Subcutaneous abdominal adipose tissue (tissue), 5 donors: ENCODE data around the gene FBXO21.
A peak's percentile ranks its signal among the peaks of the same experiment; 100 is the strongest.
"Not testable (repeated sequence)": the region's sequence is repeated elsewhere in the genome, so short reads cannot be mapped to it uniquely, and the experiment has no call there.

Experiments used
- H3K27ac ChIP-seq: one replicate; pipeline ENCODE4 v1.7.0; 2013; ENCODE audit warnings: low read depth, mild to moderate bottlenecking, inconsistent platforms, low read length, moderate library complexity
- H3K27me3 ChIP-seq, 5 donors: one replicate each; pipeline ENCODE4 v1.7.0; 2013; ENCODE audit warnings: low read length in 5 of 5, inconsistent platforms in 1 of 5; ENCODE audit not compliant: control insufficient read depth in 5 of 5, insufficient read depth in 4 of 5
- H3K36me3 ChIP-seq, 5 donors: one replicate each; pipeline ENCODE4 v1.7.0; 2013; ENCODE audit warnings: low read length in 5 of 5; ENCODE audit not compliant: control insufficient read depth in 5 of 5, insufficient read depth in 5 of 5
- H3K4me1 ChIP-seq, 5 donors: one replicate each; pipeline ENCODE4 v1.7.0; 2013; ENCODE audit warnings: low read length in 5 of 5, mild to moderate bottlenecking in 3 of 5, moderate library complexity in 1 of 5; ENCODE audit not compliant: control insufficient read depth in 5 of 5, insufficient read depth in 5 of 5
- H3K4me3 ChIP-seq, 5 donors: one replicate each; pipeline ENCODE4 v1.7.0; 2013; ENCODE audit warnings: low read length in 5 of 5, low read depth in 1 of 5
- H3K9ac ChIP-seq, 5 donors: one replicate each; pipeline ENCODE4 v1.7.0; 2013; ENCODE audit warnings: low read length in 5 of 5, mild to moderate bottlenecking in 4 of 5, moderate library complexity in 3 of 5
- H3K9me3 ChIP-seq, 5 donors: one replicate each; pipeline ENCODE4 v1.7.0; 2013; ENCODE audit warnings: low read length in 5 of 5; ENCODE audit not compliant: control insufficient read depth in 5 of 5
- donor health status: healthy.
- donor health status: healthy.
- donor health status: healthy.
- donor health status: healthy.
- donor health status: healthy.

Gene FBXO21

GRCh38 chr12:117101953-117102799, 88.1 kb downstream of the FBXO21 start:
- H3K27ac ChIP-seq, result no peak overlapping the region
- peaks cover 24 to 39% (median 27%) of the 10 kb centered on the region in 5 donors for H3K27me3 ChIP-seq
- peaks cover 0 to 25% (median 17%) of the 10 kb centered on the region in 5 donors for H3K4me1 ChIP-seq
- H3K9ac ChIP-seq, result no peak overlapping the region
- no peaks in the 10 kb centered on the region for H3K36me3 ChIP-seq
- no peaks in the 10 kb centered on the region for H3K9me3 ChIP-seq
- H3K4me3 ChIP-seq, result no peak overlapping the region

GRCh38 chr12:117100851-117101673, 89.2 kb downstream of the FBXO21 start:
- no peak overlapping the region for H3K27ac ChIP-seq
- H3K9me3 ChIP-seq, result no peaks in the 10 kb centered on the region
- H3K4me3 ChIP-seq, result no peak overlapping the region
- H3K4me1 ChIP-seq, result peaks cover 0 to 25% (median 17%) of the 10 kb centered on the region in 5 donors
- peaks cover 27 to 47% (median 37%) of the 10 kb centered on the region in 5 donors for H3K27me3 ChIP-seq
- no peak overlapping the region for H3K9ac ChIP-seq
- H3K36me3 ChIP-seq, result no peaks in the 10 kb centered on the region

GRCh38 chr12:117100251-117100650, 90.0 kb downstream of the FBXO21 start:
- Histone ChIP-seq H3K9me3 (no peaks in the 10 kb centered on the region), H3K4me1 (peaks cover 0 to 25% (median 17%) of the 10 kb centered on the region in 5 donors), H3K36me3 (no peaks in the 10 kb centered on the region), H3K27me3 (peaks cover 27 to 53% (median 40%) of the 10 kb centered on the region in 5 donors), H3K4me3 (no peak overlapping the region), H3K27ac (no peak overlapping the region), H3K9ac (no peak overlapping the region)

GRCh38 chr12:117098361-117099217, 91.7 kb downstream of the FBXO21 start:
- peak overlapping the region in 4 of 5 donors; percentile 50 to 69 (median 62) for H3K4me3 ChIP-seq
- no peaks in the 10 kb centered on the region for H3K36me3 ChIP-seq
- H3K9ac ChIP-seq, result peak overlapping the region in 3 of 5 donors; percentile 38 to 43 (median 40)
- peaks cover 27 to 53% (median 45%) of the 10 kb centered on the region in 5 donors for H3K27me3 ChIP-seq
- no peaks in the 10 kb centered on the region for H3K9me3 ChIP-seq
- peaks cover 3 to 25% (median 17%) of the 10 kb centered on the region in 5 donors for H3K4me1 ChIP-seq
- no peak overlapping the region for H3K27ac ChIP-seq

- Histone ChIP-seq H3K36me3 (no peaks in the 10 kb centered on the region), H3K9ac (peak overlapping the region in 2 of 5 donors; percentile 38 to 43), H3K4me3 (peak overlapping the region in 4 of 5 donors; percentile 50 to 69 (median 62)), H3K27me3 (peaks cover 27 to 53% (median 45%) of the 10 kb centered on the region in 5 donors), H3K4me1 (peaks cover 3 to 28% (median 17%) of the 10 kb centered on the region in 5 donors), H3K9me3 (no peaks in the 10 kb centered on the region), H3K27ac (no peak overlapping the region)
Measured at GRCh38 chr12:117098024-117098360, 92.3 kb downstream of the FBXO21 start.

- Histone ChIP-seq H3K4me3 (no peak overlapping the region), H3K27ac (no peak overlapping the region), H3K27me3 (peaks cover 24 to 50% (median 41%) of the 10 kb centered on the region in 5 donors)
Measured at GRCh38 chr12:117097159-117097558, 93.1 kb downstream of the FBXO21 start.

GRCh38 chr12:117096501-117097042, 93.7 kb downstream of the FBXO21 start:
- H3K9ac ChIP-seq, result no peak overlapping the region
- H3K4me1 ChIP-seq, result peaks cover 3 to 27% (median 17%) of the 10 kb centered on the region in 5 donors
- no peak overlapping the region for H3K27ac ChIP-seq
- no peaks in the 10 kb centered on the region for H3K36me3 ChIP-seq
- no peak overlapping the region for H3K4me3 ChIP-seq
- H3K9me3 ChIP-seq, result no peaks in the 10 kb centered on the region
- peaks cover 19 to 50% (median 38%) of the 10 kb centered on the region in 5 donors for H3K27me3 ChIP-seq

More at GRCh38 chr12:117097159-117097558, 93.1 kb downstream of the FBXO21 start:
- Histone ChIP-seq H3K9ac (no peak overlapping the region), H3K36me3 (no peaks in the 10 kb centered on the region), H3K4me1 (peaks cover 3 to 28% (median 17%) of the 10 kb centered on the region in 5 donors), H3K9me3 (no peaks in the 10 kb centered on the region)

- H3K9ac ChIP-seq, H3K27ac ChIP-seq, H3K36me3 ChIP-seq, H3K9me3 ChIP-seq, H3K4me3 ChIP-seq: not testable (repeated sequence)
- H3K27me3 ChIP-seq, result peaks cover 14 to 43% (median 33%) of the 10 kb centered on the region in 5 donors
- peaks cover 3 to 21% (median 17%) of the 10 kb centered on the region in 5 donors for H3K4me1 ChIP-seq
Measured at GRCh38 chr12:117095191-117095590, 95.1 kb downstream of the FBXO21 start.

GRCh38 chr12:117093918-117094630, 96.2 kb downstream of the FBXO21 start:
- Histone ChIP-seq H3K4me1 (peaks cover 3 to 16% (median 12%) of the 10 kb centered on the region in 5 donors), H3K27me3 (peaks cover 13 to 37% (median 28%) of the 10 kb centered on the region in 5 donors), H3K9me3 (peaks cover 0 to 19% (median 12%) of the 10 kb centered on the region in 5 donors), H3K27ac (no peak overlapping the region), H3K36me3 (no peaks in the 10 kb centered on the region), H3K4me3 (no peak overlapping the region), H3K9ac (no peak overlapping the region)
